HG03457 (cell line): ENCODE measurements around the gene PLXNB2.

Source experiments
- ATAC-seq: cut with Tn5 transposase; IDR thresholded peaks from one replicate; pipeline ENCODE4 v1.9.1; 2021; ENCODE audit warnings: moderate number of reproducible peaks; ENCODE audit not compliant: unreplicated experiment

Gene PLXNB2

DNA sequence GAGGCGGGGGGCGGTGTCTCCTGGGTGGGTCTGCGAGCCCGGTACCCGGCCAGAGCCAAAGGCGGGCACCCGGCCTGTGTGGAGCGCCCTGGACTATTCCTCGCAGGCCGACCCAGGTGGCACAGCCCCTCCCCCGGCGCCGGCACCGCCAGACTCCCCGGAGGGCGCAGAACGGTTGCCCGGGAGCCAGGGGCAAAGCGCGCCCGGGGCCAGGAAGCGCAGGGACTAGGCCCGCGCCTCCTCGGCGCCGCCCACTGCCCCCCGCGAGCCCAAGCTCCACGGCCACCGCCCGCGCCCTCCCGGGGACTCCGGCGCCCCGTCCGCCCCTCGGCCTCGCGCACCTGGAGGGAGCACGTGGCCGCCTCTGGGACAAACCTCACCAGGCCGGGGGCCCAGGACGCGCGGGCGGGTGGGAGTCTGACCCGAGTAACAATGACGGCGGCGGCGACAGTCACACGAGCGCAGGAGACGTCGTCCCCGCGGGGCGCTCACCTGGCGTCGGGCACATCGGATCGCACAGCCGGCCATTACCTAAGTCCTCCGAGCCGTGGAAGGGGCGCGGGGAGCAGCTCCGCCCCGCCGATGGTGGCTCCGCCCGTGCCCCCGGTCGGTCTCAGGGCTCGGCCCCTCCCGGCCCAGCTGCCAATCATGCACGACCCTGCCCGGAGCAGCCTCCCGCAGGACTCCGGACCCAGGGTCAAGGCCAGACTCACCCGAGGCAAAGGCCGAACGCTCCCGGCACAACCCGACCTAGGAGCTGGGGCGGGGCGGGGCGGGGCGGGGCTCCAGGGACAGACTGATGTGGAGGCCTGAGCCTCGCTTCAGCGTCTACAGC lies 7.4 kb downstream of the PLXNB2 start:
- ATAC-seq: no peak

- ATAC-seq: no peak
Measured at GRCh38 chr22:50298937-50299784, 8.3 kb downstream of the PLXNB2 start.

DNA sequence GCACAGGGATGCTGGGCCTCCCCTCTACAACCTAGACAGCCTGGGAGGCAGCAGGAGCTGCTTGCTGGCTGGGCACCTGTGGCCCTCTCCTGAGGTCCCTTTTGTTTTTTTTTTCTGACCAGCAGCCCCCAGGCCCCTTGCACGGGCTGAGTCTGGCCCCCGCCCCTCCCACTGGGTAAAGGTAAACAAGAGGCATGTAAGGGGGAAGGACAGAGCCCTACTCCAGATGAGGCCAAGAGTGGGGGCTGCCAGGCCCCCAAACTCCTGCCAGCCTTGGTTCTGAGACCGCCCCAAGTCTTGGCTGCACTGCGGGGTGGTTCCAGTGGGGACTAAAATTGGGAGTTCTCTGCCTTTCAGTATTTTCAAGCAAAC lies 9.2 kb downstream of the PLXNB2 start:
- ATAC-seq: no peak

- ATAC-seq: no peak
Measured at GRCh38 chr22:50297510-50298265, 9.8 kb downstream of the PLXNB2 start.

DNA sequence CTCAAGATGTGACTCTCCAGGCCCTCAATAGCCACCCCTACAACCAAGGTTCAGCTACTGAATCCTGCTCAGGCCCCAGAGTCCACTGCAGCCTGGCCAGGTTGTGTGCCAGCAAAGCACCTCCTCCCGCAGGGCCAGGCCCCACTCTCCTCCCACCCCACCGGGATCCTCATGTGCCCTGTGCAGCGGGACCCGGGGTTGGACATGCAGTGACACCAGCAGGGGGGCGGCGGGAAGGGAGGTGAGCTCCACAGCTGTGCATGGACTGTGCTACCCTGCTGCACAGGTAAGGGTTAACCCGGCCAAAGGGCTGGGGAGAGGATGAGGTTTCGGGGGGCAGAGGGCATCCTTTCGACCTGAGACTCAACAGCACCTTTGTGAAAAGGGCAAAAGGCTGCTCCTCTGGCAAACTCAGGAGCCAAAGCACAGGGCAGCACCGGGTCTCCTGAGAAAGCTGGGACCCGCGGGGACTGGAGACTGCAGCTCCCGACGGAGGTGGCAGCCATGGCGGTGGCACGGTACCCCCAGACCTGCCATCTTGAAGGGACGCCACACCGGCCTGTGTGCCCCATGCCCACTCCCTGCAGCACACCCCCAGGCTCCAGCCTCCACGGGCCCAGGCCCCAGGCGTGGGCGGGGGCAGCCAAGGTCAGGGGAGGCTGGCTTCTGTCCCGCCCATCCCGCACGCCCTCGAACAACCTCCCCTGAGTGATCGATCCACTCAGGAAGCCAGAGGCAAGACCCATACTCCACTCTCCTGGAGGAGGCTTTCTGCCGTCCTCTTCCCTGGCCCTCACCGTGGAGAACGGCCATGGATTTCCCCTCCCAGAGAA lies 10.6 kb downstream of the PLXNB2 start:
- no peak for ATAC-seq

DNA sequence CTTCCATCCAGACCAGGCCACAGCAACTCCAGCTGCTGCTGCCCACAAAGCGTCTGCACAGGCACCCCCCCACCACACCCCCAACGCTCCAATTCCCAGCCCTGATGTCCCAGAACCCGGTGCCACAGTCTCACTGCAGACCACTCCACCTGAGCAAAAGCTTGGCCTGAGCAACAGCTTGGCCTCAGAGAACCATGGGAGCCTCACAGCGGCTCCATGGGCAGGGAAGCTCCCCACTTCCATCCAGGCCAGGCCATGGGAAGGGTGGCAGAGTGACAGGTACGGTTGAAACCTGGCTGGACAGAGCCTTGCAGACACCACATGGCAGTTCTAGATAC lies 13.2 kb downstream of the PLXNB2 start:
- no peak for ATAC-seq

GRCh38 chr22:50293441-50294318 lies 13.8 kb downstream of the PLXNB2 start:
- ATAC-seq: no peak

DNA sequence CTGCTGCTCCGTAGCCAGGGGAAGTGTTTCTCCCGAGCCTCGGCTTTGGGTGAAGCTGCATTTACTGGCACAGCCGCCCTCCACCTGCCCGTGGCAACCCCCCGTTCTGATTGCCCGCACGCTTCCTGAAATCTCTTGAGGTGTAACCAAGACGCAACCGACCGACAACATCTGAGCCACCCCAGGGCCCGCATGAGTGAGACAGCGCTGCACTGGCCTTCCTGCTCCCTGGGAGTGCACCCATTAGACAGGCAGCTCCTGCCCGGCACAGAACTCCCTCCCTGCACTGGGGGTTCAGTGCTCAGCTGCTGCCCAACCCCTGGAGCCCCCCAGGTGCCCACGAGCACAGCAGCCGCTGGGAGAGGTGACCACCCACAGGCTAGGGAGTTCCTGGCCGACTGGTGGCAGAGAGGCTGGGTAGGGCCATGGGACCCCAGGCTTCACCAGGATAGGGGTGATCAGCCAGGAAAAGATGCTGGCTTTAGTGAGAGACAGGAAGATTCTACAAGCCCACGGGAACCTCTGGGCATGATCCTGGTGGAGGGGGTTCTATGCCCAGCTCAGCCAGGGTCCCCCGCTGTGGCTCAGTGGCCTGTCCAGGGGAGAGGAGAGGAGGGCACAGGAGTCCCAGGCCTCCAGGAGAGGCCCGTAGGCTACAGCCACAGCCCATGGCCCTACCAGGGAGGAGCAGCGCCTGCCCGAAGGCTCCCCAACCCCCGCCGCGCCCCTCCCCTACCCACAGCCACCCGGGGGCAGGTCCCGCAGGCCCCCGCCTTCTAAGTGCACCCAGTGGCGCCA lies 14.6 kb downstream of the PLXNB2 start:
- no peak for ATAC-seq

DNA sequence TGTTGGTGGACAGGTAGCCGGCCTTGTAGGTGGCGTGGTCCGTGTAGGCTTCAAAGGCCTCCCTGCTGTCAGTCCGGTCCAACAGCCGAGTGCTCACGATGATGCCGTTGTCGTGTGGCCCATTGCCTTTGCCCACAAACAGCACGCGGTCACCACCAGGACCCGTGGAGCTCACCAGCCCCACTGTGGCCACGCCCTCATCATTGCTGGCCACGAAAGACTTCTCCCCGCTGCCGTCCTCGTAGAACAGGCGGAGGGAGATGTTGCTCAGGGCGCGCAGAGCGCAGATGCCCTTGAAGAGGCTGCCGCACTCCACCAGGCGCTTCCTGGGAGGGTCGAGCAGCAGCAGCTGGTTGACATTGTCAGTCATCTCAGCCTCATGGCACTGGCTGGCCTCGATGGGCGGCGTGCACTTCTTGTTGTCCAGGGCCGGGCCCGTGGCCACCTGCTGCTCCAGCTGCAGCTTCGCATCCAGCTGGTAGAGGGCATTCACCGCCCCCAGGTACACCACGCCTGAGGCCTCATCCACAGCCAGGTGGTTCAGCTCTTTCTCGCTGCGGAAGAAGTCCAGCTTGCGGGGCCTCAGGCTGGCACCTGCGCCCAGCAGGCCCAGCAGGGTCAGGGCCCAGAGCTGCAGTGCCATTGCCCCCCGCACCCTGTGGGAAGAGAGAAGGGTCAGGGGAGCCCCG lies 17.4 kb downstream of the PLXNB2 start:
- no peak for ATAC-seq

GRCh38 chr22:50289151-50289941 lies 18.1 kb downstream of the PLXNB2 start:
- ATAC-seq: no peak

DNA sequence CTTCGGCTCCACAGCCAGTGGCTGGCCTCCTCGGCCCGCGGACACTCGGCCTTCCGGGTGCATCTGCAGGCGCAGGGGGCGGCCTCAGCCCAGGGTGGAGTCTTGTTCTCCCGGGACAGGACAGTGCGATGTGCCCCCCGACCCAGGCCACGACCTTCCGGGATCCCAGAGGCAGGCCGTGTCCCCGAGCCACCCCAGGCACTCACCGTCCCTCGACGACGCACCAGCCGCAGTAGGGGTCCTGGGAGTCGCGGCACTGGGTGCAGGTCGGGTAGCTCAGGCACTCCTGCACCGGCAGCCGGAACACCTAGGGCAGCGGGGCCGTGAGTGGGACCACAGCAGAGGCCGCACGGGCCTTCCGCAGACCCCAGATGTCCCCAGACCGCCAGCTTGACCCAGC lies 19.7 kb downstream of the PLXNB2 start:
- ATAC-seq: no peak

GRCh38 chr22:50286701-50287318 lies 20.6 kb downstream of the PLXNB2 start:
- ATAC-seq: no peak

DNA sequence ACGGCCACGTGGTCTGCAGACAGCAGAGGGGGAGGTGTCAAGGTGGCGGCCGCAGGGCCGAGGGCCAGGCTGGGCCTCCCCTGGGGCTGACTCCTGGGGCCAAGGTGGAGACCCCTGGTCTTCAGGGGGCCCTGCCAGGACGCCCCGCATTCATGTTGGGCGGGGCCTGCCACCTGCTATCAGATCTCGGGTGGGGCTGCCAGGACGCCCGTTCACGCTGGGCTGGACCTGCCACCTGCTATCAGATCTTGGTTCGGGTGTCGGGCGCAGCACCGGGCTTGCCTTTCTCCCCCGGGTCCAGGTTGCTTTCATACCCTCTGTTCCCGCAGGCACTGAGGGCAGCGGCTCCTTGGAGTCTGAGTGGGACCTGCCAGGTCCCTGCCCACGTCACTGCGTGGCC lies 21.2 kb downstream of the PLXNB2 start:
- ATAC-seq: no peak

DNA sequence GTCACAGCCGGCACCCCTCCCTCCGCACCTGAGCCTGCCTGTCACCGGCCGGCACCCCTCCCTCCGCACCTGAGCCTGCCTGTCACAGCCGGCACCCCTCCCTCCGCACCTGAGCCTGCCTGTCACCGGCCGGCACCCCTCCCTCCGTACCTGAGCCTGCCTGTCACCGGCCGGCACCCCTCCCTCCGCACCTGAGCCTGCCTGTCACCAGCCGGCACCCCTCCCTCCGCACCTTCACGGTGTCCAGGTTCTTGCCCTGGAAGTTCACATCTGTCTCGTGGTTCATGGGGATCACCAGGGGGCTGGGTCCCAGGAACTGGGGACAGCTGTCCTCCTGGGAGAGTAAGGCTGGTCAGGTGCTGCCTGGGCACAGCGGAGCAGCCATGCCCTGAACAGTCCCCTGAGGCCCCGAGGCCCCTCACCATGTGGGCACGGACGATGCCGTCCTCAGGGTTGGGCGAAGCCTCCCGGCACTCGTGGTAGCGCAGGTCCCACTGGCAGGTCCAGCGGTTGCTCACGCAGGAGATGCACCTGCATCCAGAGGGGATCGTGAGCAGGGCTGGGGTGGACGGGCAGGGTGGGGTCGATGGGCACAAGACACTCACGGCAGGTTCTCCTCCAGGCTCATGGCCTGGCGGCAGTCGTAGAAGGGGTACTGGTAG lies 21.7 kb downstream of the PLXNB2 start:
- no peak for ATAC-seq

GRCh38 chr22:50284479-50284878 lies 23.0 kb downstream of the PLXNB2 start:
- ATAC-seq: no peak

DNA sequence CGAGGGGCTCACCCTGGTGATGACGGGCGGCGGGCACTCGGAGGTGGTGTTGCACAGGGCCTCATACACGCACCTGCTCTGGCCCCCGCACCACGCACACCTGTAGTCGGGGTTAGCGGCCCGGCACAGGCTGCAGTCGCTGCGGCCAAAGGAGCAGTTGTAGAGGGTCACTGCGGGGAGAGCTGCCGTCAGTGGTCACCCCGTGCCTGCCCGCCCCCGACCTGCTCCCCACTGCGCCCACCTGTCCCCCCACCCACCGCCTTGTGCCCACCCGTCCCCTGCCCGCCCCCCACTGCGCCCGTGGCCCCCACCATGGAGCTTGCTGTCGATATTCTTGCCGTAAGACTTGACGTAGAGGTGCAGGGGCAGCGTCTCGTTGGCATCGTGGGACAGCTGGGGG lies 23.6 kb downstream of the PLXNB2 start:
- ATAC-seq: no peak
